ENCODE measurements around the gene EEPD1. TPM values are rescaled to one million over a fixed set of nuclear protein-coding genes. Genes with fewer than 3 reads are reported as not detected.
"Not testable (repeated sequence)": the region's sequence is repeated elsewhere in the genome, so short reads cannot be mapped to it uniquely, and the experiment has no call there.

EEPD1 gene
- polyA plus RNA-seq, 2 donors = 5.5 to 14.5 TPM

DNA sequence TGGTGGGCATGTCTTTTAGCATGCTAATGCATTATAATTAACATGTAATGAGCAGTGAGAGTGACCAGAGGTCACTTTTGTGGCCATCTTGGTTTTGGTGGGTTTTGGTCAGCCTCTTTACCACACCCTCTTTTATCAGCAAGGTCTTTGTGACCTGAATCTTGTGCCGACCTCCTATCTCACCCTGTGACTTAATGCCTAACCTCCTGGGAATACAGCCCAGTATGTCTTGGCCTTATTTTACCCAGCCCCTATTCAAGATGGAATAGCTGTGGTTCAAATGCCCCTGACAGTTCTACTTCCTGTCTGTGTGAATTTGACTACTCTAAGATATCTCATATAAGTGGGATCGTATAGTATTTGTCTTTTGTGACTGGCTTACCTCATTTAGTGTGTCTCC, 85.1 kb downstream of the EEPD1 start:
- Histone ChIP-seq H3K9me3 (ENCODE audit: control insufficient read depth in 2 of 2, insufficient read depth in 1 of 2, low read depth in 1 of 2, low read length in 1 of 2) (no peaks in the 10 kb centered on the region), H3K27me3 (ENCODE audit: control insufficient read depth in 1 of 2, insufficient read depth in 2 of 2, low read length in 2 of 2) (no peaks in the 10 kb centered on the region), H3K36me3 (ENCODE audit: control insufficient read depth in 2 of 2, insufficient read depth in 2 of 2, low read length in 1 of 2) (no peaks in the 10 kb centered on the region), H3K4me1 (ENCODE audit: control insufficient read depth in 2 of 2, insufficient read depth in 2 of 2, low read length in 1 of 2) (no peaks in the 10 kb centered on the region), H3K27ac (ENCODE audit: low read depth in 2 of 2, low read length in 1 of 2) (no peak overlapping the region), H3K4me3 (ENCODE audit: low read depth in 1 of 2, low read length in 2 of 2) (no peak overlapping the region)
- 80 to 87% methylated on average over 2 of the region's 2 CpGs for WGBS, 2 donors

- not testable (repeated sequence) for H3K9me3 ChIP-seq (ENCODE audit: control insufficient read depth in 2 of 2, insufficient read depth in 1 of 2, low read depth in 1 of 2, low read length in 1 of 2); H3K27me3 ChIP-seq (ENCODE audit: control insufficient read depth in 1 of 2, insufficient read depth in 2 of 2, low read length in 2 of 2); H3K27ac ChIP-seq (ENCODE audit: low read depth in 2 of 2, low read length in 1 of 2); H3K4me1 ChIP-seq (ENCODE audit: control insufficient read depth in 2 of 2, insufficient read depth in 2 of 2, low read length in 1 of 2); H3K4me3 ChIP-seq (ENCODE audit: low read depth in 1 of 2, low read length in 2 of 2); H3K36me3 ChIP-seq (ENCODE audit: control insufficient read depth in 2 of 2, insufficient read depth in 2 of 2, low read length in 1 of 2)
- WGBS, 2 donors = 82 to 84% methylated on average over 3 of the region's 3 CpGs
These were observed 90.3 kb downstream of the EEPD1 start for GRCh38 chr7:36243356-36243755.

GRCh38 chr7:36244001-36244400, 90.9 kb downstream of the EEPD1 start:
- not testable (repeated sequence) for H3K4me1 ChIP-seq (ENCODE audit: control insufficient read depth in 2 of 2, insufficient read depth in 2 of 2, low read length in 1 of 2); H3K27me3 ChIP-seq (ENCODE audit: control insufficient read depth in 1 of 2, insufficient read depth in 2 of 2, low read length in 2 of 2); H3K27ac ChIP-seq (ENCODE audit: low read depth in 2 of 2, low read length in 1 of 2); H3K36me3 ChIP-seq (ENCODE audit: control insufficient read depth in 2 of 2, insufficient read depth in 2 of 2, low read length in 1 of 2); H3K9me3 ChIP-seq (ENCODE audit: control insufficient read depth in 2 of 2, insufficient read depth in 1 of 2, low read depth in 1 of 2, low read length in 1 of 2); H3K4me3 ChIP-seq (ENCODE audit: low read depth in 1 of 2, low read length in 2 of 2)
- 86 to 98% methylated on average over 1 of the region's 1 CpG for WGBS, 2 donors

GRCh38 chr7:36244429-36244828, 91.4 kb downstream of the EEPD1 start:
- Histone ChIP-seq H3K27me3 (ENCODE audit: control insufficient read depth in 1 of 2, insufficient read depth in 2 of 2, low read length in 2 of 2) (no peaks in the 10 kb centered on the region), H3K4me3 (ENCODE audit: low read depth in 1 of 2, low read length in 2 of 2) (no peak overlapping the region), H3K36me3 (ENCODE audit: control insufficient read depth in 2 of 2, insufficient read depth in 2 of 2, low read length in 1 of 2) (peaks cover 0 to 3% of the 10 kb centered on the region in 2 donors), H3K4me1 (ENCODE audit: control insufficient read depth in 2 of 2, insufficient read depth in 2 of 2, low read length in 1 of 2) (no peaks in the 10 kb centered on the region), H3K9me3 (ENCODE audit: control insufficient read depth in 2 of 2, insufficient read depth in 1 of 2, low read depth in 1 of 2, low read length in 1 of 2) (no peaks in the 10 kb centered on the region), H3K27ac (ENCODE audit: low read depth in 2 of 2, low read length in 1 of 2) (no peak overlapping the region)
- 70 to 73% methylated on average over 5 of the region's 5 CpGs for WGBS, 2 donors

DNA sequence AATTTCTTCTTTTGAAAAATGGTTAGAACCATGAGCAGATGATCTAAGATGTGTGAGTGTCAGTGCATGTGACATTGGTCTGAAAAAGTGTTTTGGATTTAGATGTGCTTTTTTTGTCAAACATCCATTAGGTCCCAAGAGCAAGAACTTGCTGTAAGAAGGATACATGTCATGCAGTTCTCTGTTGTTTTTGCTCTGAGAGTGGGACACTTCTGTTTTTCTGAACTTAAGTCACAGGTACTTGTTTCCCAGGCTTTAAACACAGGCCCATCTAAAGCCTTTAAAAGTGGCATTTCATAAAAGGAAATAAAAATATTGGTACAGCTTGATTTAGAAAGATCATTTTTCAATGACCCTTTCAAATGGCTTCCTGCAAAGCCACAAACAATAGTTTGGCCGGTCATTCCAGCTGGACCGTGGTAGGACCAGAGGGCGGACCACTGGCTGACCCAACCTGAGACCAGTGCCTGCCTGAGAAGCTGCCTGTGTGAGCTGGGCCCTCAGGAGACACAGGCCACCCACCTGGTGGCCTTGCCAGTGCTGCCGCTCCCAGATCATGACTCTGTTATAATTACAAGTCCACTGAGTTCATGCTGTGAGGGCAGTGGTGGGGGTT, 92.7 kb downstream of the EEPD1 start:
- 82 to 84% methylated on average over 4 of the region's 4 CpGs for WGBS, 2 donors
- peak overlapping the region in 1 of 2 donors; percentile 49 for H3K27ac ChIP-seq (ENCODE audit: low read depth in 2 of 2, low read length in 1 of 2)

GRCh38 chr7:36249091-36249490, 96.0 kb downstream of the EEPD1 start:
- H3K4me3 ChIP-seq (ENCODE audit: low read depth in 1 of 2, low read length in 2 of 2) = no peak overlapping the region
- 76 to 79% methylated on average over 5 of the region's 5 CpGs for WGBS, 2 donors
- peaks cover 0 to 3% of the 10 kb centered on the region in 2 donors for H3K36me3 ChIP-seq (ENCODE audit: control insufficient read depth in 2 of 2, insufficient read depth in 2 of 2, low read length in 1 of 2)
- H3K4me1 ChIP-seq (ENCODE audit: control insufficient read depth in 2 of 2, insufficient read depth in 2 of 2, low read length in 1 of 2) = no peaks in the 10 kb centered on the region
- H3K27ac ChIP-seq (ENCODE audit: low read depth in 2 of 2, low read length in 1 of 2) = no peak overlapping the region
- peaks cover 0 to under 1% of the 10 kb centered on the region in 2 donors for H3K9me3 ChIP-seq (ENCODE audit: control insufficient read depth in 2 of 2, insufficient read depth in 1 of 2, low read depth in 1 of 2, low read length in 1 of 2)
- H3K27me3 ChIP-seq (ENCODE audit: control insufficient read depth in 1 of 2, insufficient read depth in 2 of 2, low read length in 2 of 2) = no peaks in the 10 kb centered on the region

More for the DNA sequence above, 92.7 kb downstream of the EEPD1 start:
- no peaks in the 10 kb centered on the region for H3K27me3 ChIP-seq (ENCODE audit: control insufficient read depth in 1 of 2, insufficient read depth in 2 of 2, low read length in 2 of 2)
- H3K4me1 ChIP-seq (ENCODE audit: control insufficient read depth in 2 of 2, insufficient read depth in 2 of 2, low read length in 1 of 2) = no peaks in the 10 kb centered on the region
- H3K4me3 ChIP-seq (ENCODE audit: low read depth in 1 of 2, low read length in 2 of 2) = no peak overlapping the region
- H3K9me3 ChIP-seq (ENCODE audit: control insufficient read depth in 2 of 2, insufficient read depth in 1 of 2, low read depth in 1 of 2, low read length in 1 of 2) = no peaks in the 10 kb centered on the region
- peaks cover 0 to 3% of the 10 kb centered on the region in 2 donors for H3K36me3 ChIP-seq (ENCODE audit: control insufficient read depth in 2 of 2, insufficient read depth in 2 of 2, low read length in 1 of 2)

- no peak overlapping the region for H3K4me3 ChIP-seq (ENCODE audit: low read depth in 1 of 2, low read length in 2 of 2)
- H3K27ac ChIP-seq (ENCODE audit: low read depth in 2 of 2, low read length in 1 of 2) = no peak overlapping the region
- 95 to 99% methylated on average over 1 of the region's 1 CpG for WGBS, 2 donors
- no peaks in the 10 kb centered on the region for H3K27me3 ChIP-seq (ENCODE audit: control insufficient read depth in 1 of 2, insufficient read depth in 2 of 2, low read length in 2 of 2)
- H3K9me3 ChIP-seq (ENCODE audit: control insufficient read depth in 2 of 2, insufficient read depth in 1 of 2, low read depth in 1 of 2, low read length in 1 of 2) = peaks cover 0 to 2% of the 10 kb centered on the region in 2 donors
- no peaks in the 10 kb centered on the region for H3K36me3 ChIP-seq (ENCODE audit: control insufficient read depth in 2 of 2, insufficient read depth in 2 of 2, low read length in 1 of 2)
- no peaks in the 10 kb centered on the region for H3K4me1 ChIP-seq (ENCODE audit: control insufficient read depth in 2 of 2, insufficient read depth in 2 of 2, low read length in 1 of 2)
These were observed 100.6 kb downstream of the EEPD1 start for GRCh38 chr7:36253699-36254098.

DNA sequence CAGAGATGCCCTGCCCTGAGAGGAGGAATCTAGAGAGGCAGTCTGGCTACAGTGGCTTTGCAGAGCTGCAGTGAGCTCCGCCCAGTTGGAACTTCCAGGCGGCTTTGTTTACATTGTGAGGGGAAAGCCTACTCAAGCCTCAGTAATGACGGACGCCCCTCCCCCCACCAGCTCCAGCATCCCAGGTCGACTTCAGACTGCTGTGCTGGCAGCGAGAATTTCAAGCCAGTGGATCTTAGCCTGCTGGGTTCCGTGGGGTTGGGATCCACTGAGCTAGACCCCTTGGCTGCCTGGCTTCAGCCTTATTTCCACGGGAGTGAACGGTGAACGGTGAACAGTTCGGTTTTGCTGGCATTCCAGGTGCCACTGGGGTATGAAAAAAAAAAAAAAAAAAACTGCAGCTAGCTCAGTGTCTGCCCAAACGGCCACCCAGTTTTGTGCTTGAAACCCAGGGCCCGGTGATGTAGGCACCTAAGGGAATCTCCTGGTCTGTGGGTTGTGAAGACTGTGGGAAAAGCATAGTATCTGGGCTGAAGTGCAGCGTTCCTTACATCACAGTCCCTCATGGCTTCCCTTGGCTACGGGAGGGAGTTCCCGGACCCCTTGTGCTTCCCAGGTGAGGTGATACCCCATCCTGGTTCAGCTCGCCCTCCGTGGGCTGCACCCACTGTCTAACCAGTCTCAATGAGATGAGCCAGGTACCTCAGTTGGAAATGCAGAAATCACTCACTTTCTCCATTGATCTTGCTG, 105.6 kb downstream of the EEPD1 start:
- WGBS, 2 donors = 40 to 42% methylated on average over 18 of the region's 18 CpGs
- H3K4me1 ChIP-seq (ENCODE audit: control insufficient read depth in 2 of 2, insufficient read depth in 2 of 2, low read length in 1 of 2); H3K36me3 ChIP-seq (ENCODE audit: control insufficient read depth in 2 of 2, insufficient read depth in 2 of 2, low read length in 1 of 2); H3K27ac ChIP-seq (ENCODE audit: low read depth in 2 of 2, low read length in 1 of 2); H3K9me3 ChIP-seq (ENCODE audit: control insufficient read depth in 2 of 2, insufficient read depth in 1 of 2, low read depth in 1 of 2, low read length in 1 of 2); H3K27me3 ChIP-seq (ENCODE audit: control insufficient read depth in 1 of 2, insufficient read depth in 2 of 2, low read length in 2 of 2); H3K4me3 ChIP-seq (ENCODE audit: low read depth in 1 of 2, low read length in 2 of 2): not testable (repeated sequence)

GRCh38 chr7:36260481-36260880, 107.4 kb downstream of the EEPD1 start:
- Histone ChIP-seq H3K9me3 (ENCODE audit: control insufficient read depth in 2 of 2, insufficient read depth in 1 of 2, low read depth in 1 of 2, low read length in 1 of 2) (no peaks in the 10 kb centered on the region), H3K4me3 (ENCODE audit: low read depth in 1 of 2, low read length in 2 of 2) (no peak overlapping the region), H3K27me3 (ENCODE audit: control insufficient read depth in 1 of 2, insufficient read depth in 2 of 2, low read length in 2 of 2) (no peaks in the 10 kb centered on the region), H3K4me1 (ENCODE audit: control insufficient read depth in 2 of 2, insufficient read depth in 2 of 2, low read length in 1 of 2) (peaks cover 0 to 5% of the 10 kb centered on the region in 2 donors), H3K36me3 (ENCODE audit: control insufficient read depth in 2 of 2, insufficient read depth in 2 of 2, low read length in 1 of 2) (no peaks in the 10 kb centered on the region), H3K27ac (ENCODE audit: low read depth in 2 of 2, low read length in 1 of 2) (no peak overlapping the region)
- WGBS, 2 donors = 47 to 49% methylated on average over 2 of the region's 2 CpGs
